ENCODE measurements around the gene VTI1A. TPM values are rescaled to one million over a fixed set of nuclear protein-coding genes. Genes with fewer than 3 reads are reported as not detected.

Gene VTI1A
- total RNA-seq, 1 experiment from 2014 or later = 22.0 TPM

DNA sequence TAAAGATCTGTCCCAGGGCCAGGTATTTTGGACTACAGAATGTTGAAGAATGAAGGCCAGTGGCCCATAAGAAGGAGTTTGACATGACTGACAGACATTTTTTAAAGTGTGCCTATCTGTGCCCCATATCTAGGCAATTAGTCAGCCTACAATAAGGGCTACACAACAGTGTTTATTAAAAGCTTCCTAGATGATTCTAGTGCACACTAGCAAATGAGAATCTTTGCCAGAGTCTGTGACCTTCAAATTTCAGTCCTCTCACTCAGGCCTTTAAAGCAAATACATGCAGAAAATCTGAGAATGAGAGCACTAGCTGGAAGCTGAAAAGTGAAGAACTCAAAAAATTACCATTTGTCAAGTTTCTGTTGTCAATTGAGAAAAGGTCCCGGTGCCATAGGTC lies 208.7 kb downstream of the VTI1A start:
- Histone ChIP-seq H4K5ac (ENCODE audit: insufficient read length, low read depth, low read length) (no peak overlapping the region), H3K4me1 (ENCODE audit: insufficient read depth, low read length) (peaks cover 4% of the 10 kb centered on the region; the same call in 1 of the 2 replicates), H3K79me2 (ENCODE audit: insufficient read depth, low read length) (no peaks in the 10 kb centered on the region), H3K9me3 (ENCODE audit: control insufficient read depth, low read depth, low read length) (no peaks in the 10 kb centered on the region), H3K23me2 (ENCODE audit: insufficient read length, low read depth, low read length, poor library complexity, severe bottlenecking) (no peaks in the 10 kb centered on the region), H2AFZ (ENCODE audit: low read length) (no peak overlapping the region), H2AK5ac (ENCODE audit: insufficient read length, low read length) (no peak overlapping the region), H3K79me1 (ENCODE audit: insufficient read depth, low read depth, low read length, poor library complexity, severe bottlenecking) (no peaks in the 10 kb centered on the region), H3T11ph (ENCODE audit: low read length) (no peak overlapping the region), H3K4ac (ENCODE audit: low read depth, low read length) (no peak overlapping the region), H2BK20ac (ENCODE audit: low read depth, low read length, poor library complexity, severe bottlenecking) (no peak overlapping the region), H4K20me1 (ENCODE audit: control insufficient read depth, insufficient read depth, insufficient read length) (no peaks in the 10 kb centered on the region), H3K27me3 (ENCODE audit: insufficient read depth, low read length) (no peaks in the 10 kb centered on the region), H3K9ac (ENCODE audit: extremely low read depth, insufficient read length, low read length) (no peak overlapping the region), H3K14ac (ENCODE audit: insufficient read depth, low read length) (no peak overlapping the region), H3K23ac (ENCODE audit: insufficient read length, low read depth, low read length) (no peak overlapping the region), H2BK120ac (ENCODE audit: low read depth, low read length, poor library complexity, severe bottlenecking) (no peak overlapping the region), H2BK5ac (ENCODE audit: insufficient read length, low read length) (no peak overlapping the region), H4K8ac (replicated peaks; ENCODE audit: insufficient read length, low read depth, low read length) (no peak overlapping the region), H4K91ac (ENCODE audit: insufficient read length, low read depth, low read length) (no peak overlapping the region), H3K4me2 (ENCODE audit: insufficient read depth, insufficient read length, low read length) (no peak overlapping the region), H3K56ac (ENCODE audit: insufficient read length, low read depth, low read length) (no peak overlapping the region), H2BK12ac (ENCODE audit: insufficient read length, low read depth, low read length) (no peak overlapping the region), H2BK15ac (ENCODE audit: low read depth, low read length) (no peak overlapping the region), H3K27ac (ENCODE audit: insufficient read length, low read depth, low read length) (no peak overlapping the region), H3K18ac (ENCODE audit: insufficient read length, low read depth, low read length) (no peak overlapping the region)
- H3K36me3 Mint-ChIP-seq (ENCODE audit: insufficient read depth in 1 of 3, low read depth in 3 of 3) = no peaks in the 10 kb centered on the region; a peak in 1 of 7 replicates
- no peak overlapping the region for H3K4me3 Mint-ChIP-seq
- no peaks in the 10 kb centered on the region for H3K27me3 Mint-ChIP-seq (ENCODE audit: low read depth)
- H3K4me1 Mint-ChIP-seq = peaks cover 19 to 25% of the 10 kb centered on the region in 2 experiments
- H3K27ac Mint-ChIP-seq = peak overlapping the region in 1 of 3 experiments; percentile 21; a peak in 1 of 7 replicates
- DNase-seq = no peak
- TF ChIP-seq, protein P1, sequence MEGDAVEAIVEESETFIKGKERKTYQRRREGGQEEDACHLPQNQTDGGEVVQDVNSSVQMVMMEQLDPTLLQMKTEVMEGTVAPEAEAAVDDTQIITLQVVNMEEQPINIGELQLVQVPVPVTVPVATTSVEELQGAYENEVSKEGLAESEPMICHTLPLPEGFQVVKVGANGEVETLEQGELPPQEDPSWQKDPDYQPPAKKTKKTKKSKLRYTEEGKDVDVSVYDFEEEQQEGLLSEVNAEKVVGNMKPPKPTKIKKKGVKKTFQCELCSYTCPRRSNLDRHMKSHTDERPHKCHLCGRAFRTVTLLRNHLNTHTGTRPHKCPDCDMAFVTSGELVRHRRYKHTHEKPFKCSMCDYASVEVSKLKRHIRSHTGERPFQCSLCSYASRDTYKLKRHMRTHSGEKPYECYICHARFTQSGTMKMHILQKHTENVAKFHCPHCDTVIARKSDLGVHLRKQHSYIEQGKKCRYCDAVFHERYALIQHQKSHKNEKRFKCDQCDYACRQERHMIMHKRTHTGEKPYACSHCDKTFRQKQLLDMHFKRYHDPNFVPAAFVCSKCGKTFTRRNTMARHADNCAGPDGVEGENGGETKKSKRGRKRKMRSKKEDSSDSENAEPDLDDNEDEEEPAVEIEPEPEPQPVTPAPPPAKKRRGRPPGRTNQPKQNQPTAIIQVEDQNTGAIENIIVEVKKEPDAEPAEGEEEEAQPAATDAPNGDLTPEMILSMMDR (conservative IDR thresholded peaks at IDR 0.05) = no peak
- no CpG with 5 or more reads among the region's 1 CpG for WGBS (ENCODE audit: extremely low coverage, insufficient read length, low lambda C conversion rate)
- no peaks in the 10 kb centered on the region for H3K9me3 Mint-ChIP-seq

All from H9 (cell line).